CD4-positive, alpha-beta T cell (primary cell): ENCODE measurements around the gene PRKG1. TPM values are rescaled to one million over a fixed set of nuclear protein-coding genes. Genes with fewer than 3 reads are reported as not detected.

ENCODE experiments used
- ATAC-seq: fragments of 200-7000 bp; cut with Tn5 transposase; one replicate; pipeline ENCODE4 v1.10.0; 2022; ENCODE audit warnings: mild to moderate bottlenecking; ENCODE audit not compliant: poor library complexity
- CTCF ChIA-PET: fragments of 350-600 bp; sonication (Branson Sonifier 250); formaldehyde crosslinking; loops from one replicate; lab custom pipeline; 2021; ENCODE audit warnings: antibody characterized with exemption, inconsistent platforms; lab: Charles Lee
- POLR2A ChIA-PET: fragments of 350-600 bp; sonication (Branson Sonifier 250); formaldehyde crosslinking; loops from one replicate; lab custom pipeline; 2021; ENCODE audit warnings: antibody characterized with exemption, inconsistent platforms; lab: Charles Lee
- DNase-seq, 14 experiments: peaks; one replicate each; pipeline ENCODE4 v3.0.0-alpha.2; 2013 to 2020; ENCODE audit warnings: mixed read lengths in 2 of 14
- H3K27ac ChIP-seq, 2 donors: one replicate each; pipeline versions ENCODE4 v1.5.1 to v1.7.0; 2013; ENCODE audit warnings: low read length in 2 of 2, low read depth in 1 of 2, mild to moderate bottlenecking in 1 of 2
- H3K27me3 ChIP-seq, 2 experiments: 1 replicate in 1 of 2; 2 replicates in 1 of 2; pipeline versions ENCODE4 v1.6.1 to v1.7.0; 2013; ENCODE audit warnings: low read length in 2 of 2, control low read depth in 1 of 2, mild to moderate bottlenecking in 1 of 2, moderate library complexity in 1 of 2; ENCODE audit not compliant: insufficient read depth in 2 of 2, control insufficient read depth in 1 of 2
- H3K36me3 ChIP-seq: one replicate; pipeline ENCODE4 v1.6.1; 2013; ENCODE audit warnings: low read length, control low read depth; ENCODE audit not compliant: insufficient read depth
- H3K4me1 ChIP-seq: one replicate; pipeline ENCODE4 v1.6.1; 2013; ENCODE audit warnings: low read length, control low read depth; ENCODE audit not compliant: insufficient read depth
- H3K4me3 ChIP-seq: one replicate; pipeline ENCODE4 v1.5.1; 2013; ENCODE audit warnings: mild to moderate bottlenecking, low read length, moderate library complexity
- H3K9me3 ChIP-seq, 2 experiments: 1 replicate in 1 of 2; 2 replicates in 1 of 2; pipeline versions ENCODE4 v1.6.1 to v1.7.0; 2013; ENCODE audit warnings: low read length in 2 of 2, mild to moderate bottlenecking in 2 of 2, control low read depth in 1 of 2, moderate library complexity in 1 of 2; ENCODE audit not compliant: control insufficient read depth in 1 of 2, insufficient read depth in 1 of 2
- H3K27ac Mint-ChIP-seq: one replicate; pipeline ENCODE4 v1.8.0; 2020; ENCODE audit warnings: mixed read lengths
- H3K27me3 Mint-ChIP-seq: one replicate; pipeline ENCODE4 v1.8.0; 2021; ENCODE audit warnings: mixed read lengths
- H3K36me3 Mint-ChIP-seq: one replicate; pipeline ENCODE4 v1.8.0; 2021; ENCODE audit warnings: low read depth, mixed read lengths
- H3K4me1 Mint-ChIP-seq: one replicate; pipeline ENCODE4 v1.8.0; 2021; ENCODE audit warnings: low read depth, mixed read lengths
- H3K4me3 Mint-ChIP-seq: one replicate; pipeline ENCODE4 v1.8.0; 2020; ENCODE audit warnings: mild to moderate bottlenecking, mixed read lengths
- H3K9me3 Mint-ChIP-seq: one replicate; pipeline ENCODE4 v1.8.0; 2020; ENCODE audit warnings: mixed read lengths
- CTCF ChIP-seq: fragments of 200-600 bp; IDR thresholded peaks from one replicate; pipeline ENCODE4 v1.8.0; 2022; ENCODE audit warnings: antibody characterized with exemption, mild to moderate bottlenecking
- intact Hi-C, 2 experiments: fragments of 100-400 bp; cut with DNase I in 1 of 2; cut with micrococcal nuclease in 1 of 2; formaldehyde crosslinking; loops; one replicate each; pipeline versions ENCODE4 v1.15.1 to v1.9.0; 2023 to 2025; cut with DNase I, micrococcal nuclease
- total RNA-seq, 174 experiments: library from RNA in 2 of 174; stranded (reverse) in 2 of 174; gene quantifications; one replicate each; pipeline ENCODE4 v1.2.3 and lab custom pipeline; 2021 to 2026

Gene PRKG1
- total RNA-seq, 2 experiments from 2014 or later, result 0.31 TPM; not detected in 1

GRCh38 chr10:51086710-51087109, 12.4 kb downstream of the PRKG1 start:
- Mint-ChIP-seq H3K27me3 (peaks cover 10% of the 10 kb centered on the region), H3K9me3 (no peaks in the 10 kb centered on the region), H3K36me3 (no peaks in the 10 kb centered on the region), H3K4me3 (no peak overlapping the region), H3K4me1 (no peaks in the 10 kb centered on the region), H3K27ac (no peak overlapping the region)
- TF ChIP-seq CTCF, result no peak
- no peaks in the 10 kb centered on the region for H3K9me3 ChIP-seq
- no peaks in the 10 kb centered on the region for H3K27me3 ChIP-seq
- H3K4me1 ChIP-seq, result no peaks in the 10 kb centered on the region
- CTCF ChIA-PET, result no interaction called here
- no peak for DNase-seq
- H3K4me3 ChIP-seq, result no peak overlapping the region
- POLR2A ChIA-PET, result no interaction called here
- no peak overlapping the region for H3K27ac ChIP-seq
- intact Hi-C loops, result no loop called here
- H3K36me3 ChIP-seq, result no peaks in the 10 kb centered on the region
- no peak for ATAC-seq

- no peak overlapping the region for H3K4me3 ChIP-seq
- H3K4me1 Mint-ChIP-seq, result no peaks in the 10 kb centered on the region
- no peaks in the 10 kb centered on the region for H3K9me3 ChIP-seq
- no peak overlapping the region for H3K4me3 Mint-ChIP-seq
- DNase-seq (no peak), ATAC-seq (no peak)
- H3K27me3 Mint-ChIP-seq, result peaks cover 6% of the 10 kb centered on the region
- H3K27me3 ChIP-seq, result no peaks in the 10 kb centered on the region
- no peak overlapping the region for H3K27ac Mint-ChIP-seq
- TF ChIP-seq CTCF, result no peak
- H3K36me3 Mint-ChIP-seq, result no peaks in the 10 kb centered on the region
- H3K9me3 Mint-ChIP-seq, result no peaks in the 10 kb centered on the region
- intact Hi-C loops, result no loop called here
- no peaks in the 10 kb centered on the region for H3K36me3 ChIP-seq
- no peaks in the 10 kb centered on the region for H3K4me1 ChIP-seq
- POLR2A ChIA-PET, result no interaction called here
- CTCF ChIA-PET, result no interaction called here
- H3K27ac ChIP-seq, result no peak overlapping the region
These were observed 12.8 kb downstream of the PRKG1 start for GRCh38 chr10:51087114-51087513.

- intact Hi-C loops, result no loop called here
- DNase-seq (no peak), ATAC-seq (no peak)
- no peak overlapping the region for H3K4me3 ChIP-seq
- no peaks in the 10 kb centered on the region for H3K4me1 Mint-ChIP-seq
- H3K27ac ChIP-seq, result no peak overlapping the region
- H3K27ac Mint-ChIP-seq, result no peak overlapping the region
- H3K9me3 ChIP-seq, result no peaks in the 10 kb centered on the region
- ChIA-PET CTCF (no interaction called here), POLR2A (no interaction called here)
- H3K27me3 ChIP-seq, result no peaks in the 10 kb centered on the region
- H3K27me3 Mint-ChIP-seq, result no peaks in the 10 kb centered on the region
- no peaks in the 10 kb centered on the region for H3K9me3 Mint-ChIP-seq
- no peak overlapping the region for H3K4me3 Mint-ChIP-seq
- no peaks in the 10 kb centered on the region for H3K4me1 ChIP-seq
- no peaks in the 10 kb centered on the region for H3K36me3 ChIP-seq
- H3K36me3 Mint-ChIP-seq, result no peaks in the 10 kb centered on the region
- TF ChIP-seq CTCF, result no peak
These were observed 15.9 kb downstream of the PRKG1 start for GRCh38 chr10:51090190-51090589.
